Mesodermal cell (in vitro differentiated cells): ENCODE measurements around the gene ZNF385D.
A peak's percentile ranks its signal among the peaks of the same experiment; 100 is the strongest.

ENCODE experiments used
- H3K27ac ChIP-seq: 2 replicates; pipeline ENCODE4 v1.7.0; 2013; ENCODE audit warnings: mild to moderate bottlenecking, low read depth, low read length, moderate library complexity; ENCODE audit not compliant: severe bottlenecking
- H3K36me3 ChIP-seq: 2 replicates; pipeline ENCODE4 v1.7.1; 2013; ENCODE audit warnings: mild to moderate bottlenecking, low read length, moderate library complexity; ENCODE audit not compliant: control insufficient read depth, insufficient read depth
- H3K4me1 ChIP-seq: one replicate; pipeline ENCODE4 v1.7.1; 2013; ENCODE audit warnings: mild to moderate bottlenecking, low read length; ENCODE audit not compliant: insufficient read depth, control insufficient read depth, poor library complexity, severe bottlenecking
- H3K4me3 ChIP-seq: 2 replicates; pipeline ENCODE4 v1.7.0; 2013; ENCODE audit warnings: low read length, control low read depth, mild to moderate bottlenecking; ENCODE audit not compliant: insufficient read depth, poor library complexity, severe bottlenecking; ENCODE audit errors: extremely low read depth
- H3K9me3 ChIP-seq: 2 replicates; pipeline ENCODE4 v1.7.1; 2013; ENCODE audit warnings: mild to moderate bottlenecking, low read length, moderate library complexity; ENCODE audit not compliant: control insufficient read depth
- WGBS, 2 experiments: methylation state at CpG; one replicate each; pipeline ENCODE4 v1.1.5; 2013; ENCODE audit warnings: missing lambda C conversion rate in 2 of 2; ENCODE audit not compliant: insufficient coverage in 2 of 2; 5-methylcytosine and 5-hydroxymethylcytosine counted together

The ZNF385D gene

GRCh38 chr3:21682206-21682605 lies 68.8 kb downstream of the ZNF385D start:
- peaks cover 6% of the 10 kb centered on the region for H3K4me1 ChIP-seq
- H3K4me3 ChIP-seq, result no peak overlapping the region
- no peak overlapping the region for H3K27ac ChIP-seq
- no peaks in the 10 kb centered on the region for H3K36me3 ChIP-seq
- H3K9me3 ChIP-seq, result no peaks in the 10 kb centered on the region

GRCh38 chr3:21673393-21673792 lies 77.6 kb downstream of the ZNF385D start:
- peaks cover 12% of the 10 kb centered on the region for H3K4me1 ChIP-seq
- WGBS, 2 experiments, result 100% methylated on average over 1 of the region's 3 CpGs; no CpG with 5 or more reads in 1 of the 2 experiments
- H3K9me3 ChIP-seq, result no peaks in the 10 kb centered on the region
- no peak overlapping the region for H3K27ac ChIP-seq
- no peak overlapping the region for H3K4me3 ChIP-seq
- no peaks in the 10 kb centered on the region for H3K36me3 ChIP-seq

GRCh38 chr3:21672303-21672702 lies 78.7 kb downstream of the ZNF385D start:
- Histone ChIP-seq H3K27ac (peak overlapping the region; percentile 42), H3K4me3 (no peak overlapping the region), H3K9me3 (no peaks in the 10 kb centered on the region), H3K4me1 (peaks cover 11% of the 10 kb centered on the region), H3K36me3 (no peaks in the 10 kb centered on the region)
- WGBS, 2 experiments, result no CpG with 5 or more reads among the region's 1 CpG

- peaks cover 11% of the 10 kb centered on the region for H3K4me1 ChIP-seq
- 80% methylated on average over 1 of the region's 6 CpGs; no CpG with 5 or more reads in 1 of the 2 experiments for WGBS, 2 experiments
- no peaks in the 10 kb centered on the region for H3K9me3 ChIP-seq
- H3K4me3 ChIP-seq, result no peak overlapping the region
- no peaks in the 10 kb centered on the region for H3K36me3 ChIP-seq
- H3K27ac ChIP-seq, result no peak overlapping the region
These were observed 80.6 kb downstream of the ZNF385D start for GRCh38 chr3:21670386-21670785.

- no peaks in the 10 kb centered on the region for H3K36me3 ChIP-seq
- peaks cover 11% of the 10 kb centered on the region for H3K4me1 ChIP-seq
- 83 to 88% methylated on average over 1 of the region's 1 CpG for WGBS, 2 experiments
- H3K27ac ChIP-seq, result no peak overlapping the region
- no peaks in the 10 kb centered on the region for H3K9me3 ChIP-seq
- no peak overlapping the region for H3K4me3 ChIP-seq
These were observed 83.0 kb downstream of the ZNF385D start for GRCh38 chr3:21668012-21668411.

GRCh38 chr3:21665444-21666100 lies 85.4 kb downstream of the ZNF385D start:
- Histone ChIP-seq H3K27ac (no peak overlapping the region), H3K9me3 (no peaks in the 10 kb centered on the region), H3K4me3 (no peak overlapping the region), H3K36me3 (no peaks in the 10 kb centered on the region), H3K4me1 (no peaks in the 10 kb centered on the region)
- WGBS, 2 experiments, result 33 to 100% methylated on average over 1 to 2 of the region's 6 CpGs

GRCh38 chr3:21664996-21665395 lies 86.0 kb downstream of the ZNF385D start:
- 95 to 97% methylated on average over 2 of the region's 3 CpGs for WGBS, 2 experiments
- Histone ChIP-seq H3K27ac (no peak overlapping the region), H3K4me1 (no peaks in the 10 kb centered on the region), H3K9me3 (no peaks in the 10 kb centered on the region), H3K36me3 (no peaks in the 10 kb centered on the region), H3K4me3 (no peak overlapping the region)

GRCh38 chr3:21662403-21662802 lies 88.6 kb downstream of the ZNF385D start:
- no peak overlapping the region for H3K27ac ChIP-seq
- H3K4me3 ChIP-seq, result no peak overlapping the region

GRCh38 chr3:21654662-21655061 lies 96.3 kb downstream of the ZNF385D start:
- no peak overlapping the region for H3K27ac ChIP-seq
- 80% methylated on average over 1 of the region's 1 CpG; no CpG with 5 or more reads in 1 of the 2 experiments for WGBS, 2 experiments
- H3K36me3 ChIP-seq, result no peaks in the 10 kb centered on the region
- no peaks in the 10 kb centered on the region for H3K9me3 ChIP-seq
- no peak overlapping the region for H3K4me3 ChIP-seq
- no peaks in the 10 kb centered on the region for H3K4me1 ChIP-seq

More at GRCh38 chr3:21662403-21662802, 88.6 kb downstream of the ZNF385D start:
- WGBS, 2 experiments, result 87% methylated on average over 2 of the region's 2 CpGs; no CpG with 5 or more reads in 1 of the 2 experiments
- H3K4me1 ChIP-seq, result no peaks in the 10 kb centered on the region
- no peaks in the 10 kb centered on the region for H3K36me3 ChIP-seq
- no peaks in the 10 kb centered on the region for H3K9me3 ChIP-seq

GRCh38 chr3:21654241-21654640 lies 96.8 kb downstream of the ZNF385D start:
- Histone ChIP-seq H3K36me3 (no peaks in the 10 kb centered on the region), H3K4me3 (no peak overlapping the region), H3K27ac (no peak overlapping the region), H3K9me3 (no peaks in the 10 kb centered on the region), H3K4me1 (no peaks in the 10 kb centered on the region)
- WGBS, 2 experiments, result 90 to 91% methylated on average over 3 of the region's 5 CpGs

- Histone ChIP-seq H3K27ac (no peak overlapping the region), H3K4me3 (no peak overlapping the region), H3K9me3 (no peaks in the 10 kb centered on the region), H3K36me3 (no peaks in the 10 kb centered on the region), H3K4me1 (no peaks in the 10 kb centered on the region)
- no CpG with 5 or more reads among the region's 1 CpG for WGBS, 2 experiments
These were observed 101.5 kb downstream of the ZNF385D start for GRCh38 chr3:21649519-21649918.
